Activated naive CD8-positive, alpha-beta T cell treated with anti-CD3 and anti-CD28 coated beads, Interleukin-2, amount 50 U/mL, for 24 hours (primary cell): ENCODE measurements around the gene DGKG.

Experiments
- ATAC-seq: fragments of 150-1000 bp; cut with Tn5 transposase; one replicate; pipeline ENCODE4 v1.10.0; 2021
- DNase-seq: peaks from one replicate; pipeline ENCODE4 v3.0.0; 2021
- H3K27ac Mint-ChIP-seq: one replicate; pipeline ENCODE4 v1.8.0; 2021; ENCODE audit warnings: mild to moderate bottlenecking, mixed read lengths
- H3K27me3 Mint-ChIP-seq: one replicate; pipeline ENCODE4 v1.8.0; 2021; ENCODE audit warnings: mixed read lengths
- H3K36me3 Mint-ChIP-seq: one replicate; pipeline ENCODE4 v1.8.0; 2021; ENCODE audit warnings: low read depth, mixed read lengths
- H3K4me1 Mint-ChIP-seq: one replicate; pipeline ENCODE4 v1.8.0; 2021; ENCODE audit warnings: mixed read lengths
- H3K4me3 Mint-ChIP-seq: one replicate; pipeline ENCODE4 v1.8.0; 2021; ENCODE audit warnings: mild to moderate bottlenecking, moderate library complexity, mixed read lengths
- H3K9me3 Mint-ChIP-seq: one replicate; pipeline ENCODE4 v1.8.0; 2021; ENCODE audit warnings: mixed read lengths

The DGKG gene

GRCh38 chr3:186187401-186188275, 174.4 kb downstream of the DGKG start:
- H3K27ac Mint-ChIP-seq: no peak overlapping the region

GRCh38 chr3:186185194-186185787, 176.7 kb downstream of the DGKG start:
- Mint-ChIP-seq H3K36me3 (no peaks in the 10 kb centered on the region), H3K4me3 (peak overlapping the region; percentile 0), H3K4me1 (peaks cover 13% of the 10 kb centered on the region), H3K9me3 (no peaks in the 10 kb centered on the region), H3K27me3 (no peaks in the 10 kb centered on the region), H3K27ac (peak overlapping the region; percentile 74)
- ATAC-seq: peak; percentile 56
- DNase-seq: no peak

More at GRCh38 chr3:186187401-186188275, 174.4 kb downstream of the DGKG start:
- DNase-seq (no peak), ATAC-seq (no peak)
- Mint-ChIP-seq H3K27me3 (peaks cover 9% of the 10 kb centered on the region), H3K9me3 (no peaks in the 10 kb centered on the region), H3K36me3 (no peaks in the 10 kb centered on the region), H3K4me3 (no peak overlapping the region), H3K4me1 (peaks cover 13% of the 10 kb centered on the region)

- Mint-ChIP-seq H3K27me3 (no peaks in the 10 kb centered on the region), H3K4me3 (no peak overlapping the region), H3K9me3 (no peaks in the 10 kb centered on the region), H3K4me1 (peaks cover 13% of the 10 kb centered on the region), H3K36me3 (no peaks in the 10 kb centered on the region), H3K27ac (no peak overlapping the region)
- DNase-seq: no peak
- no peak for ATAC-seq
Measured at GRCh38 chr3:186184021-186184420, 178.0 kb downstream of the DGKG start.

GRCh38 chr3:186182850-186183249, 179.2 kb downstream of the DGKG start:
- DNase-seq (no peak), ATAC-seq (no peak)
- peaks cover 13% of the 10 kb centered on the region for H3K4me1 Mint-ChIP-seq
- no peaks in the 10 kb centered on the region for H3K36me3 Mint-ChIP-seq
- H3K9me3 Mint-ChIP-seq: no peaks in the 10 kb centered on the region
- H3K27ac Mint-ChIP-seq: no peak overlapping the region
- no peaks in the 10 kb centered on the region for H3K27me3 Mint-ChIP-seq
- no peak overlapping the region for H3K4me3 Mint-ChIP-seq

- DNase-seq (no peak), ATAC-seq (no peak)
- no peak overlapping the region for H3K4me3 Mint-ChIP-seq
- no peak overlapping the region for H3K27ac Mint-ChIP-seq
- no peaks in the 10 kb centered on the region for H3K27me3 Mint-ChIP-seq
- H3K4me1 Mint-ChIP-seq: peaks cover 13% of the 10 kb centered on the region
- H3K9me3 Mint-ChIP-seq: no peaks in the 10 kb centered on the region
- no peaks in the 10 kb centered on the region for H3K36me3 Mint-ChIP-seq
Measured at GRCh38 chr3:186181901-186182300, 180.1 kb downstream of the DGKG start.

- Mint-ChIP-seq H3K27ac (no peak overlapping the region), H3K4me3 (no peak overlapping the region), H3K4me1 (peaks cover 11% of the 10 kb centered on the region), H3K9me3 (no peaks in the 10 kb centered on the region), H3K36me3 (no peaks in the 10 kb centered on the region), H3K27me3 (no peaks in the 10 kb centered on the region)
- DNase-seq: no peak
- no peak for ATAC-seq
Measured at GRCh38 chr3:186180891-186181481, 181.0 kb downstream of the DGKG start.

- no peaks in the 10 kb centered on the region for H3K36me3 Mint-ChIP-seq
- no peaks in the 10 kb centered on the region for H3K9me3 Mint-ChIP-seq
- DNase-seq: no peak
- H3K27me3 Mint-ChIP-seq: no peaks in the 10 kb centered on the region
- H3K27ac Mint-ChIP-seq: no peak overlapping the region
- peaks cover 6% of the 10 kb centered on the region for H3K4me1 Mint-ChIP-seq
- H3K4me3 Mint-ChIP-seq: no peak overlapping the region
- ATAC-seq: no peak
Measured at GRCh38 chr3:186180151-186180550, 181.9 kb downstream of the DGKG start.

GRCh38 chr3:186178412-186178811, 183.6 kb downstream of the DGKG start:
- Mint-ChIP-seq H3K27ac (no peak overlapping the region), H3K27me3 (no peaks in the 10 kb centered on the region), H3K36me3 (no peaks in the 10 kb centered on the region), H3K4me3 (no peak overlapping the region), H3K9me3 (no peaks in the 10 kb centered on the region), H3K4me1 (no peaks in the 10 kb centered on the region)
- ATAC-seq (no peak), DNase-seq (no peak)

GRCh38 chr3:186176373-186176990, 185.6 kb downstream of the DGKG start:
- no peak overlapping the region for H3K4me3 Mint-ChIP-seq
- H3K27me3 Mint-ChIP-seq: no peaks in the 10 kb centered on the region
- DNase-seq: no peak
- H3K9me3 Mint-ChIP-seq: no peaks in the 10 kb centered on the region
- H3K4me1 Mint-ChIP-seq: no peaks in the 10 kb centered on the region
- no peaks in the 10 kb centered on the region for H3K36me3 Mint-ChIP-seq
- H3K27ac Mint-ChIP-seq: no peak overlapping the region
- ATAC-seq: no peak

- no peaks in the 10 kb centered on the region for H3K36me3 Mint-ChIP-seq
- H3K27me3 Mint-ChIP-seq: no peaks in the 10 kb centered on the region
- H3K4me1 Mint-ChIP-seq: no peaks in the 10 kb centered on the region
- no peak for ATAC-seq
- no peak overlapping the region for H3K4me3 Mint-ChIP-seq
- no peaks in the 10 kb centered on the region for H3K9me3 Mint-ChIP-seq
- no peak for DNase-seq
- H3K27ac Mint-ChIP-seq: no peak overlapping the region
Measured at GRCh38 chr3:186173224-186173815, 188.7 kb downstream of the DGKG start.

GRCh38 chr3:186172353-186172752, 189.7 kb downstream of the DGKG start:
- Mint-ChIP-seq H3K36me3 (no peaks in the 10 kb centered on the region), H3K27me3 (peaks cover 5% of the 10 kb centered on the region), H3K9me3 (no peaks in the 10 kb centered on the region), H3K4me3 (no peak overlapping the region), H3K27ac (no peak overlapping the region), H3K4me1 (no peaks in the 10 kb centered on the region)
- DNase-seq (no peak), ATAC-seq (no peak)

GRCh38 chr3:186171521-186171920, 190.5 kb downstream of the DGKG start:
- Mint-ChIP-seq H3K36me3 (no peaks in the 10 kb centered on the region), H3K9me3 (no peaks in the 10 kb centered on the region), H3K4me1 (no peaks in the 10 kb centered on the region), H3K4me3 (no peak overlapping the region), H3K27ac (no peak overlapping the region), H3K27me3 (peaks cover 7% of the 10 kb centered on the region)
- DNase-seq: no peak
- ATAC-seq: no peak

GRCh38 chr3:186170516-186170915, 191.5 kb downstream of the DGKG start:
- no peak overlapping the region for H3K27ac Mint-ChIP-seq
- no peaks in the 10 kb centered on the region for H3K9me3 Mint-ChIP-seq
- no peak for ATAC-seq
- H3K4me1 Mint-ChIP-seq: no peaks in the 10 kb centered on the region
- no peak overlapping the region for H3K4me3 Mint-ChIP-seq
- no peak for DNase-seq
- no peaks in the 10 kb centered on the region for H3K36me3 Mint-ChIP-seq
- H3K27me3 Mint-ChIP-seq: peaks cover 13% of the 10 kb centered on the region

- no peaks in the 10 kb centered on the region for H3K36me3 Mint-ChIP-seq
- H3K9me3 Mint-ChIP-seq: no peaks in the 10 kb centered on the region
- no peak overlapping the region for H3K27ac Mint-ChIP-seq
- no peak for ATAC-seq
- no peak for DNase-seq
- peaks cover 17% of the 10 kb centered on the region for H3K27me3 Mint-ChIP-seq
- H3K4me1 Mint-ChIP-seq: no peaks in the 10 kb centered on the region
- H3K4me3 Mint-ChIP-seq: no peak overlapping the region
Measured at GRCh38 chr3:186169379-186169778, 192.7 kb downstream of the DGKG start.
